Activated effector memory CD4-positive, alpha-beta T cell treated with anti-CD3 and anti-CD28 coated beads, Interleukin-2, amount 50 U/mL, for 16 hours (primary cell): ENCODE measurements around the gene COMP.
"Not testable (repeated sequence)": the region's sequence is repeated elsewhere in the genome, so short reads cannot be mapped to it uniquely, and the experiment has no call there.

Experiments
- DNase-seq: peaks from one replicate; pipeline ENCODE4 v3.0.0-alpha.2; 2020

Gene COMP

DNA sequence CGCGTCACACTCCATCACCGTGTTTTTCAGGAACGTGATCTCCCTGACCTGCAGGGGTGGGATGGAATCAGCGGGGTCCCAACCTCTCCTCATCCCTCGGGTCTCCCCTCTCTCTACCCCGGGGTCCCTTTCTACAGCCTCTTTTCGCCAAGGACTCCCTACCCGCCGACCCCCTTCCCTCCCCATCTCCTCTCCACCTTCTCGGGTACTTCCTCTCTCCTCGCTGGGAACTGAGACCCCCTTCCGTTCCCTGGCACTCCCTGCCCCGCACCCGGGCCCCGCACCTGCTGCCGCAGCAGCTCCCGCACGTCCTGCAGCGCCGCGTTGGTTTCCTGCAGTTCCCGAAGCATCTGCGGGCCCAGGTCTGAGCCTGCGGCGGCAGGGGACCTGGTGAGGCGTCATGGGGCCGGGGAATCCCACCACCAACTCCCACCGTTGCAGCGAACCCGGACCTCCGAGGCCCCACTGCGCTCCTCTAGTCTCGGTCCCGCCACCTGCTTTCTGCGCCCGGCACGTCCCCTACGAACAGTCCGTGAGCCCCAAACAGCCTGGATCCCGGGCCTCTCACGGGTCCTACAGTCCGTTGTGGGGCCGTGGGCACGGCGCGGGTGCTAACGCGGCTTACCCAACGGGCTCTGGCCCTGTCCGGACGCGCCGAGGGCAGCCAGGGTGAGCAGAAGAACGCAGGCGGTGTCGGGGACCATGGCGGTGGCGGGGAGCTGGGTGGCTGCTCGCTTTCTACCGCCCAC lies at the start of gene COMP:
TSS of gene COMP (minus strand) at position 740 of the 749 bp plus-strand sequence. CDS start at position 704, 36 bp downstream.
- DNase-seq = no peak

DNA sequence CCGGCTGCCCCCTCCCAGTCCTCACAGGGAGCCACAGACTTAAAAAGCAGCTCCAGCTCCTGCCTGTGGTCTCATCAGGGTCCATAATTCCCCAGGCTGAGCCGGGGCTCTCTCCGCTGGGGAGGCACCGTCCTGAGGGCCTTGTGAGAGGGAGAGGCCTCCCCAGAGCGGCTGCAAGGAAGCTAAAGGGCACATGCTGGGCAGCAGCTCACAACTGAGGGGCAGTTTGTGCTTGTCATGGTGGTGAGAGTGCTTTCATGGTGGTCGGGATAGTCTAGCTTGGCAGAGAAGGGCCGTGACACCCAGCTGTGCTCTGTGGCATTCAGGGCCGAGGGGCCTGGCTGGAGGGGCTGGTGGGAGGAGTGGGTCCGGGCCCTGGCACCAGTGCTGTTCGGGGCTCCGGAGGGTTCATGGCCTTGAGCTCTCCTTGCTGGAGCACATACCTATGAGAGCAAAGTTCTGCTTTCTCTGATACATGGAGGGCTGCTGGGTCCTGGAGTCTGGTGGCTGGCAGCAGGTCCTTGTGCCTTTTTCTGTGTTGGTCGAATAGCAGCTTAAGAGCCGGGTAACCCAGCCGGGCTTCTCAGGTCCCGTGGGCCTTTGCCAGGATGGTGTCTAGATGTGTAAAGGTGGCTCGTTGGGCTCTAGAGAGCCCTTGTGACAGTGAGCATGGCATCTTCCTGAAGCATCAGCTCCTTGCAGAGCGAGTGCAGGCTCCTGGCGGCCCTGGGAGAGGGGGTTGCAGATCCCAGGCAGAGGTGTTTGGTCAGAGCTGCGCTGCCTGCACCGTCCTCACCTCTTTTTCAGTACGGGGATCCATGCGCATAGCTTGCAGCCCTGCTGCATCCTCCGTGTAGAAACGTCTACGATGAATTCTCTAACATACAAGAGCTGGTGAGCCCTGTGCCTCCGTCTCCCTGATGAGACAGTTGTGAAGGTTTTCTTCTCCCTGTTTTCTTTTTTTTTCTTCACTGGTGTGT lies 49.5 kb upstream of the COMP start:
- no peak for DNase-seq

GRCh38 chr19:18839465-18840287 lies 48.6 kb upstream of the COMP start:
- DNase-seq = no peak

DNA sequence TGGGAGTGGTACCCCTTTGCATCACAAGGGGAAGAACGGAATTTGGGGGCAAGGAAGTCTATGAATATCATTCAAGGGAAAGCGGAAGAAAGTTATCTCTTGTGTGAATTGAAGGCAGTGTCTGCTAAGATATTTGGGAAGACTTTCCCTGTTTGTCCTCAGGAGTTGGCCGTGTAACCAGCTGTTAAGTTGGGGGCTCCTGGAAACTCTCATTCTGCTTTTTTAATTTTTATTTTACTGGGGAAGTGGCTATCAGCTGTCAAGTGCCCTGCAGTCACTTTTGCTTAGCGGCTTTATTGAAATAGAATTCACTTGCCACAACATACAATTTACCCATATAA lies 43.5 kb upstream of the COMP start:
- DNase-seq = no peak

DNA sequence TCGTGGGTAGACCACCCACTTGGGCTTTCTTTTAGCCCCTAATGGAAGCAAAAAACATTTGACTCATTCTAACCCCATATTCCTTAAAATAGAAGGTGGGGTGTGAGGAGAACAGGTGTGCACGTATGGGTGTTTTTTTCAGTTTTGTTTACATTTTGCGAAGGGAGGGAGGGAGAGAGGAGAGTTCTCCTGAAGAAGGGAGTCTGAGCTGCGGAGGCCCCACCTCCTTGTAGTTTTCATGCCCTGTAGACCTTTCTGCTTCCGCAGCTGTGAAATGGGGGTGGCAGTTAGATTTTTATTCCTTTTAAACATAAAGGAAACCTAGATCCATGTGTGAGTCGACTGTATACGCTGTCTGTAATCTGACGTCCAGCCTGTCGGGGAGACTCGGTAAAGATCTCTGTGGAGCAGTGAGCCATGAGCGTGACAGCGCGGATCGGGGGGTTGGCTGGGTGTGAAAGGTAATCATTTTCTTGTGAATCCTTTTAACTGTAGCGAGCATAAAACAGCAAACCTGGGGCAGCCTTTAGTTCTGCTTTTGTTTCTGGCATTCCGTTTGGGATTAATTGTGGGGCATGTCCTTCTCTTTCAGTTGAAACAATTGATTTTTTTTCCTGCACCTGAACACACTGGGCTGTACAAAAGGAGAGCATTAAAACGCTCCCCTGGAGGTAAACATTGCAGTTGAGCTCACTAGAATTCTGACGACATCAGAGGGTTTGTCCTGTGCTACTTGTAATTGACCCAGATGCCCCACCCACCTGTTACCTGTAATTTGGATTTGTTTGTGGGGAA lies 42.9 kb upstream of the COMP start:
- peak; percentile 65 for DNase-seq

- no peak for DNase-seq
Measured at GRCh38 chr19:18833141-18833476, 42.0 kb upstream of the COMP start.

DNA sequence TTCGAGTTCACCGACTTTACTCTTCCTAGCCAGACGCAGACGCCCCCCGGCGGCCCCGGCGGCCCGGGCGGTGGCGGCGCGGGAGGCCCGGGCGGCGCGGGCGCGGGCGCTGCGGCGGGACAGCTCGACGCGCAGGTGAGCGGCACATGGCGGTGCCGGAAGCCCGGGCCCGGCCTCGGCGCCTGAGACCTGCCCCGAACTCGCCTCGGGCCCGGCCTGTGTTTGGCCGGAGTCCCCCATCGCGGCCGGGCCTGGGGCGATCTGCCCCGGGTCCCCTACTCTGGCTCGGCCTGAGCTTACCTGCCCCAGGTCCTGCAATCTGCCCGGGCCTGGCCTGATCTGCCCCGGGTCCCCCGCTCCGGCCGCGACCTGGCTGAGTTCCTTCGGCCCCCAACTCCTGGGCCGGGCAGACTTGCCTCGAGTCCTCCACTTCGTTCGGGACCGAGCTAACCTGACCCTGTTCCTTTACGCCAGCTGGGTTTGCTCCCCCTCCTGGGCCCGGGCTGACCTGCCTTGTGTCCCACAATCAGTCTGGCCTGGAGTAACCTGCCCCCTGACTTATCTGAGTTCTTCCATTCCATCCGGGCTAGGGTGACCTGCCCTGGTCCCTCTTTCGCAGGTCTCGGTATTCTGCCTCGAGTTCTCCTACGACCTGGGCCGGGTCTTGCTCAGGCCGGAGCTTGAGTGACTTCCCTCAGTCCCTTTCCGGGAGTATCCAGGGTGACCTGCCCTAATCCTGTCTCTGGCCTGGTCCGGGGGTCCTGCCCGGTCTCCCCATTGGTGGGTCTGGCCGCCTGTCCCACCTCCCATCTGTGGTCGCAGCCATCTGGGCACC lies 41.4 kb upstream of the COMP start:
- peak; percentile 76 for DNase-seq

- DNase-seq = peak; percentile 99
Measured at GRCh38 chr19:18831524-18832305, 40.6 kb upstream of the COMP start, which contains the start of gene UPF1. Gene UPF1, plus strand, starts transcription at chr19:18831959. Its CDS starts 251 bp downstream, at chr19:18832210.

- no peak for DNase-seq
Measured at GRCh38 chr19:18830488-18830887, 39.4 kb upstream of the COMP start.

DNA sequence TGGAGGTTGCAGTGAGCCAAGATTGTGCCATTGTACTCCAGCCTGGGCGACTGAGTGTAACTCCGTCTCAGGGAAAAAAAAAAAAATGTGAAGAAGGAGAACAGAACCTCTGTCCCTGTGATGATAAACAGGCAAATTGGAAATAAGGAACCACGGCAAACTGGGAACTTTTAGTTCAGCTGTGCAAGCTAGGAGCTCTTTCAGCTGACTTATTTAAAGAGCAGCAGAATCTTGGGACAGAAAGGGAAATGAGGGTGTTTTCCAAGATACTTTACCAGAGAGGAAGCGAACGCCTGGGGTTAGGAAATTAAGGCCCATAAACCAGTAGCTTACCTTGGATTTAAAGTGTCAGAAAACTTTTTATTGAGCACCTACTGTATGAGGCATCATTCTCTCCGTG lies 37.7 kb upstream of the COMP start:
- DNase-seq = no peak

DNA sequence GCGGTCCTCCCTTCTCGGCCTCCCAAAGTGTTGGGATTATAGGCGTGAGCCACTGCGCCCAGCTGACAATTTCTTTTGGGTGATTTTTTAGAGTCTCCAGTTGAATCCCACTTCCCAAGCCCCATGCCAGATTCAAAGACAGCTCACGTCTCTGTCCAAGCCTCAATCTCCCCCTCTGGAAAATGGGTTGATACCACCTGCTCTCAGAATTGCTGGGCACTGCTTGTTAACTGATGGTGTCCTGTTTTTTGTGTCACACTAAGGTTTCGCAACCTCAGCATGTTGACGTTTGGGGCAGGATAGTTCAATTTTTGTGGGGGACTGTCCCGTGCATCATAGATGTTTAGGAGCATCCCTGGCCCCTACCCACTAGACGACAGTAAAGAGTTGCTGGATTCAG lies 26.5 kb upstream of the COMP start:
- no peak for DNase-seq

GRCh38 chr19:18816645-18817044 lies 25.5 kb upstream of the COMP start:
- DNase-seq = not testable (repeated sequence)

DNA sequence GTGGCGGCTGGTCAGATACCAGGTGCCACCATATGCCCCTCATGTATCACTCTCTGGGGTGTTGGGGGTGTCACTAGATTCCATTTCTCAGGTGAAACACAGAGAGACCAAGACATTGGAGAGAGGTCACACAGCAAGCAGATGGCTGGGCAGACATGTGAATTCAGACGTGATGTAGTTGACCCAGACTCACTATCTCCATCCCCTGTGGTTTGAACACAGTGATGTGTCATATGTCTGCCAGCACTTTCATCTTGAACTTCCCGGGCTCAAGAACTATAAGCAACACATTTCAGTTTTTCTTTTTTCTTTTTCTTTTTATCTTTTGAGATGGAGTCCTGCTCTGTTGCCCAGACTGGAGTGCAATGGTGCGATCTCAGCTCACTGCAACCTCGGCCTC lies 24.6 kb upstream of the COMP start:
- no peak for DNase-seq

DNA sequence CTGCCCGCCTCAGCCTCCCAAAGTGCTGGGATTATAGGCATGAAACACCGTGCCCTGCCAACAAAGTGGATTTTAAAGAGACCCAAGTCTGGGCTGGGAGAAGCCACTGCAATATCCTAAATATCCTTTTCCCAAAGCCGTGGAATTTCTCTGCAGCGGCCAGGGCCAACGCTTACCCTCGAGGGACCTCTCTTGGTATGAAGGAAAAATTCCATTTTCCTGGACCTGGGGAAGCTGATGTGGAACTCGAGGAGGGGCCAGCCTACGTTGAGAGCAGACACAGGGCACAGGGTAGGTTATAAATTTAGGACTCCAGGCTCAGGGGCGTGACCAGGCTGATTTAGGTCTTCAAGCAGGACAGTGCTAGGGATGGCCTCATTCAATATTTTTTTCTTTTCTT lies 23.0 kb upstream of the COMP start:
- DNase-seq = no peak

GRCh38 chr19:18811638-18812037 lies 20.5 kb upstream of the COMP start:
- not testable (repeated sequence) for DNase-seq

- no peak for DNase-seq
Measured at GRCh38 chr19:18809149-18809868, 18.2 kb upstream of the COMP start.

- no peak for DNase-seq
Measured at GRCh38 chr19:18807861-18808331, 16.8 kb upstream of the COMP start.

- no peak for DNase-seq
Measured at GRCh38 chr19:18804643-18805042, 13.5 kb upstream of the COMP start.

- DNase-seq = no peak
Measured at GRCh38 chr19:18804139-18804601, 13.1 kb upstream of the COMP start.
